Esophagus mucosa (tissue), 1 donor: Measurements from ENCODE around the gene DLGAP5. TPM values are rescaled to one million over a fixed set of nuclear protein-coding genes. Genes with fewer than 3 reads are reported as not detected.

Source experiments
- ATAC-seq: fragments of 200-7000 bp; cut with Tn5 transposase; one replicate; pipeline ENCODE4 v1.9.1; 2020
- total RNA-seq: library from RNA; stranded (reverse); gene quantifications from one replicate; pipeline ENCODE4 v1.2.4, GENCODE V29; 2023
- donor health status: DM: yes; HTN: yes; CAD: no.

Gene DLGAP5
- total RNA-seq, 1 donor from 2014 or later = 17.9 TPM

GRCh38 chr14:55129428-55130195 is 61.8 kb downstream of the DLGAP5 start:
- ATAC-seq = peak; percentile 56

GRCh38 chr14:55129086-55129427 is 62.3 kb downstream of the DLGAP5 start, which contains the start of gene LGALS3:
LGALS3 (plus strand) TSS chr14:55129252; CDS start chr14:55137374, 8,122 bp downstream.
- peak; percentile 78 for ATAC-seq

GRCh38 chr14:55128386-55129085 is 62.8 kb downstream of the DLGAP5 start:
- ATAC-seq = no peak

GRCh38 chr14:55127460-55127951 is 63.9 kb downstream of the DLGAP5 start:
- ATAC-seq = no peak

GRCh38 chr14:55126932-55127459 is 64.4 kb downstream of the DLGAP5 start:
- ATAC-seq = no peak

- no peak for ATAC-seq
These were observed 65.4 kb downstream of the DLGAP5 start for GRCh38 chr14:55126034-55126433.

GRCh38 chr14:55125403-55125802 is 66.0 kb downstream of the DLGAP5 start:
- peak; percentile 75 for ATAC-seq

GRCh38 chr14:55124774-55125386 is 66.5 kb downstream of the DLGAP5 start:
- no peak for ATAC-seq

- ATAC-seq = no peak
These were observed 67.3 kb downstream of the DLGAP5 start for GRCh38 chr14:55123852-55124639.

GRCh38 chr14:55123101-55123500 is 68.3 kb downstream of the DLGAP5 start:
- peak; percentile 18 for ATAC-seq

GRCh38 chr14:55122440-55122986 is 68.9 kb downstream of the DLGAP5 start:
- ATAC-seq = peak; percentile 78

GRCh38 chr14:55121628-55122439 is 69.6 kb downstream of the DLGAP5 start:
- ATAC-seq = no peak

GRCh38 chr14:55120571-55121495 is 70.6 kb downstream of the DLGAP5 start:
- no peak for ATAC-seq

- ATAC-seq = no peak
These were observed 72.6 kb downstream of the DLGAP5 start for GRCh38 chr14:55118761-55119160.

- peak; percentile 70 for ATAC-seq
These were observed 73.5 kb downstream of the DLGAP5 start for GRCh38 chr14:55117803-55118441.

GRCh38 chr14:55116246-55117030 is 74.9 kb downstream of the DLGAP5 start:
- ATAC-seq = no peak

- ATAC-seq = no peak
These were observed 75.5 kb downstream of the DLGAP5 start for GRCh38 chr14:55115861-55116245.

GRCh38 chr14:55115460-55115859 is 75.9 kb downstream of the DLGAP5 start:
- ATAC-seq = no peak

GRCh38 chr14:55114720-55115119 is 76.7 kb downstream of the DLGAP5 start:
- ATAC-seq = no peak
